Transverse colon (tissue), 3 donors: ENCODE data around the gene SGTB.

Experiments
- EP300 ChIP-seq: sonication (generic); formaldehyde crosslinking; IDR thresholded peaks from one replicate; pipeline ENCODE4 v1.6.1; 2017; ENCODE audit warnings: antibody characterized with exemption, low read depth
- POLR2A ChIP-seq: fragments of 450-650 bp; IDR thresholded peaks from one replicate; pipeline ENCODE4 v1.6.1; 2016; ENCODE audit warnings: antibody characterized with exemption, mild to moderate bottlenecking, moderate library complexity
- TF ChIP-seq, protein P1 (sequence below), 5 experiments: fragments of 200-600 bp in 3 of 5; fragments of 450-650 bp in 2 of 5; sonication (generic) in 3 of 5; IDR thresholded peaks; 1 replicate in 2 of 5; 2 replicates in 3 of 5; pipeline ENCODE4 v1.5.1; 2016 to 2017; ENCODE audit warnings: antibody characterized with exemption in 5 of 5, inconsistent platforms in 3 of 5, mild to moderate bottlenecking in 2 of 5, moderate library complexity in 1 of 5

DNA sequence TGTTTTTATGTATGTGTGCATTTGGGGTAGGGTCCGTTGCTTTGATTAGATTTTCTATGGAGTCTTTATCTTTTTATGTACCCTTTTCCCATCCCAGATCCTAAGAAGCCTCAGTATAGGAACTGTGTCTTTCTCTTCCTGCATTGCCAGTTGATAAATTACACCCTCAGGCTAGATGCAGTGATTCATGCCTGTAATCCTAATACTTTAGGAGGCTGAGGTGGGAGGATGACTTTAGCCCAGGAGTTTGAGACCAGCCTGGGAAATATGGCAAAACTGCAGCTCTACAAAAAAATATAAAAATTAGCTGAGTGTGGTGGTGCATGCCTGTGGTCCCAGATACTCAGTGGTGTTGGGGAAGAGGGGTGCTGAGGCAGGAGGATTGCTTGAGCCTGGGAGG lies 40.3 kb upstream of the SGTB start:
- no peak for TF ChIP-seq EP300
- no peak for TF ChIP-seq POLR2A
- TF ChIP-seq, protein P1, sequence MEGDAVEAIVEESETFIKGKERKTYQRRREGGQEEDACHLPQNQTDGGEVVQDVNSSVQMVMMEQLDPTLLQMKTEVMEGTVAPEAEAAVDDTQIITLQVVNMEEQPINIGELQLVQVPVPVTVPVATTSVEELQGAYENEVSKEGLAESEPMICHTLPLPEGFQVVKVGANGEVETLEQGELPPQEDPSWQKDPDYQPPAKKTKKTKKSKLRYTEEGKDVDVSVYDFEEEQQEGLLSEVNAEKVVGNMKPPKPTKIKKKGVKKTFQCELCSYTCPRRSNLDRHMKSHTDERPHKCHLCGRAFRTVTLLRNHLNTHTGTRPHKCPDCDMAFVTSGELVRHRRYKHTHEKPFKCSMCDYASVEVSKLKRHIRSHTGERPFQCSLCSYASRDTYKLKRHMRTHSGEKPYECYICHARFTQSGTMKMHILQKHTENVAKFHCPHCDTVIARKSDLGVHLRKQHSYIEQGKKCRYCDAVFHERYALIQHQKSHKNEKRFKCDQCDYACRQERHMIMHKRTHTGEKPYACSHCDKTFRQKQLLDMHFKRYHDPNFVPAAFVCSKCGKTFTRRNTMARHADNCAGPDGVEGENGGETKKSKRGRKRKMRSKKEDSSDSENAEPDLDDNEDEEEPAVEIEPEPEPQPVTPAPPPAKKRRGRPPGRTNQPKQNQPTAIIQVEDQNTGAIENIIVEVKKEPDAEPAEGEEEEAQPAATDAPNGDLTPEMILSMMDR (IDR thresholded peaks at IDR 0.05), result no peak
